ENCODE results near the gene FAM193A. TPM values are rescaled to one million over a fixed set of nuclear protein-coding genes. Genes with fewer than 3 reads are reported as not detected.
"Not testable (repeated sequence)": the region's sequence is repeated elsewhere in the genome, so short reads cannot be mapped to it uniquely, and the experiment has no call there.

FAM193A gene
- polyA plus RNA-seq, 5 donors, result 26.0 to 32.8 (median 26.7) TPM

- DNase-seq, result no peak
Observed at GRCh38 chr4:2515830-2516550, 20.5 kb upstream of the FAM193A start.

GRCh38 chr4:2516635-2517034 is 19.8 kb upstream of the FAM193A start:
- no peak for DNase-seq

- DNase-seq, result no peak
Observed at GRCh38 chr4:2526559-2526958, 9.9 kb upstream of the FAM193A start.

GRCh38 chr4:2534904-2535375 is 1.5 kb upstream of the FAM193A start:
- DNase-seq, result no peak

GRCh38 chr4:2535376-2536192 is 863 bp upstream of the FAM193A start:
- DNase-seq, result peak; percentile 42 to 58

- DNase-seq, result peak; percentile 46 to 50
Observed at GRCh38 chr4:2537011-2537830, 774 bp downstream of the FAM193A start.

GRCh38 chr4:2543580-2544191 is 7.2 kb downstream of the FAM193A start:
- DNase-seq, result not testable (repeated sequence)

GRCh38 chr4:2545321-2546013 is 9.0 kb downstream of the FAM193A start:
- no peak for DNase-seq

- no peak for DNase-seq
Observed at GRCh38 chr4:2546286-2546823, 9.9 kb downstream of the FAM193A start.

- DNase-seq, result not testable (repeated sequence)
Observed at GRCh38 chr4:2546961-2547691, 10.7 kb downstream of the FAM193A start.

GRCh38 chr4:2551118-2551517 is 14.7 kb downstream of the FAM193A start:
- DNase-seq, result no peak

GRCh38 chr4:2552806-2553205 is 16.4 kb downstream of the FAM193A start:
- no peak for DNase-seq

- DNase-seq, result no peak
Observed at GRCh38 chr4:2558301-2558700, 21.9 kb downstream of the FAM193A start.

GRCh38 chr4:2560167-2560566 is 23.7 kb downstream of the FAM193A start:
- DNase-seq, result no peak

GRCh38 chr4:2565533-2565932 is 29.1 kb downstream of the FAM193A start:
- no peak for DNase-seq

GRCh38 chr4:2570036-2570435 is 33.6 kb downstream of the FAM193A start:
- no peak for DNase-seq

GRCh38 chr4:2570551-2571222 is 34.2 kb downstream of the FAM193A start:
- DNase-seq, result no peak

- DNase-seq, result no peak
Observed at GRCh38 chr4:2572076-2572475, 35.6 kb downstream of the FAM193A start.

GRCh38 chr4:2572866-2573265 is 36.4 kb downstream of the FAM193A start:
- DNase-seq, result no peak
